Measurements from ENCODE around the gene PCNX3. TPM values are rescaled to one million over a fixed set of nuclear protein-coding genes. Genes with fewer than 3 reads are reported as not detected.

PCNX3 gene
- total and polyA plus RNA-seq, 2 of the 13 experiments (the other 11 are each of a cell fraction or from before 2014, with no cell fraction given), result 16.2 to 23.0 TPM

GRCh38 chr11:65611758-65612603 lies 3.6 kb upstream of the PCNX3 start (continued):
- TF ChIP-seq ZNF468 (CRISPR knock-in tag; IDR thresholded peaks at IDR 0.05), result no peak
- 0 out of 2 replicates have a peak, but pooled peaks have one; percentile 20 for TF ChIP-seq ZNF501 (CRISPR knock-in tag; IDR thresholded peaks at IDR 0.05)
- no peak for TF ChIP-seq SCMH1 (CRISPR knock-in tag; IDR thresholded peaks at IDR 0.05; ENCODE audit: borderline replicate concordance)
- no peak for TF ChIP-seq ZNF263 (CRISPR knock-in tag; IDR thresholded peaks at IDR 0.05)
- TF ChIP-seq, protein P1, sequence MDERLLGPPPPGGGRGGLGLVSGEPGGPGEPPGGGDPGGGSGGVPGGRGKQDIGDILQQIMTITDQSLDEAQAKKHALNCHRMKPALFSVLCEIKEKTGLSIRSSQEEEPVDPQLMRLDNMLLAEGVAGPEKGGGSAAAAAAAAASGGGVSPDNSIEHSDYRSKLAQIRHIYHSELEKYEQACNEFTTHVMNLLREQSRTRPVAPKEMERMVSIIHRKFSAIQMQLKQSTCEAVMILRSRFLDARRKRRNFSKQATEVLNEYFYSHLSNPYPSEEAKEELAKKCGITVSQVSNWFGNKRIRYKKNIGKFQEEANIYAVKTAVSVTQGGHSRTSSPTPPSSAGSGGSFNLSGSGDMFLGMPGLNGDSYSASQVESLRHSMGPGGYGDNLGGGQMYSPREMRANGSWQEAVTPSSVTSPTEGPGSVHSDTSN (CRISPR knock-in tag; IDR thresholded peaks at IDR 0.05), result no peak
- TF ChIP-seq, protein P2, sequence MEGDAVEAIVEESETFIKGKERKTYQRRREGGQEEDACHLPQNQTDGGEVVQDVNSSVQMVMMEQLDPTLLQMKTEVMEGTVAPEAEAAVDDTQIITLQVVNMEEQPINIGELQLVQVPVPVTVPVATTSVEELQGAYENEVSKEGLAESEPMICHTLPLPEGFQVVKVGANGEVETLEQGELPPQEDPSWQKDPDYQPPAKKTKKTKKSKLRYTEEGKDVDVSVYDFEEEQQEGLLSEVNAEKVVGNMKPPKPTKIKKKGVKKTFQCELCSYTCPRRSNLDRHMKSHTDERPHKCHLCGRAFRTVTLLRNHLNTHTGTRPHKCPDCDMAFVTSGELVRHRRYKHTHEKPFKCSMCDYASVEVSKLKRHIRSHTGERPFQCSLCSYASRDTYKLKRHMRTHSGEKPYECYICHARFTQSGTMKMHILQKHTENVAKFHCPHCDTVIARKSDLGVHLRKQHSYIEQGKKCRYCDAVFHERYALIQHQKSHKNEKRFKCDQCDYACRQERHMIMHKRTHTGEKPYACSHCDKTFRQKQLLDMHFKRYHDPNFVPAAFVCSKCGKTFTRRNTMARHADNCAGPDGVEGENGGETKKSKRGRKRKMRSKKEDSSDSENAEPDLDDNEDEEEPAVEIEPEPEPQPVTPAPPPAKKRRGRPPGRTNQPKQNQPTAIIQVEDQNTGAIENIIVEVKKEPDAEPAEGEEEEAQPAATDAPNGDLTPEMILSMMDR (CRISPR knock-in tag; IDR thresholded peaks at IDR 0.05), result no peak
- TF ChIP-seq TEAD3 (CRISPR knock-in tag; optimal IDR thresholded peaks at IDR 0.05; ENCODE audit: borderline replicate concordance), result no peak
- no peak for TF ChIP-seq TRIM24 (CRISPR knock-in tag; IDR thresholded peaks at IDR 0.05)
- TF ChIP-seq KDM2A (CRISPR knock-in tag; IDR thresholded peaks at IDR 0.05; ENCODE audit: borderline replicate concordance, low read depth), result peak; percentile 13; the same call in 1 of the 2 replicates
- no peak for TF ChIP-seq ZNF703 (CRISPR knock-in tag; IDR thresholded peaks at IDR 0.05; ENCODE audit: borderline replicate concordance)
- no peak for TF ChIP-seq MAX (IDR thresholded peaks at IDR 0.05)
- TF ChIP-seq ZC3H13 (CRISPR knock-in tag; IDR thresholded peaks at IDR 0.05), result 0 out of 2 replicates have a peak, but pooled peaks have one; percentile 35
- TF ChIP-seq REL (CRISPR knock-in tag; conservative IDR thresholded peaks at IDR 0.05), result no peak
- no peak for TF ChIP-seq MXD4 (CRISPR knock-in tag; IDR thresholded peaks at IDR 0.05)
